ENCODE measurements around the gene NBR1.
"Not testable (repeated sequence)": the region's sequence is repeated elsewhere in the genome, so short reads cannot be mapped to it uniquely, and the experiment has no call there.

NBR1 gene

DNA sequence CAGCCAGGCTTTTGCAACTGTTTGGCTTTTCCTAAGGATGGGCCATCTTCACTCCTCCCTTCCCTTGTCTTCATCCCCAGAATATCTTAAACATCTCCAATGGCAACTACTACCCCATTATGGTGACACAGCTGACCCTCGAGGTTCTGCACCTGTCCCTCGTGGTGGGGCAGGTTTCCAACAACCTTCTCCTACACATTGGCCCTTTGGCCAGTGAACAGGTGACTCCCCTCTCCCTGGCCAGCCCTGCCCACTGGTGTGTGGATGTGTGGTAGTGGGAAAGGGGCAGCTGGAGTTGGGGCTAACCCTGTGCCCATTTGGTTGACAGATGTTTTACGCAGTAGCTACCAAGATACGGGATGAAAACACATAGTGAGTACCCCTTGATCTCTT is 45.4 kb downstream of the NBR1 start:
- DNase-seq = no peak

DNA sequence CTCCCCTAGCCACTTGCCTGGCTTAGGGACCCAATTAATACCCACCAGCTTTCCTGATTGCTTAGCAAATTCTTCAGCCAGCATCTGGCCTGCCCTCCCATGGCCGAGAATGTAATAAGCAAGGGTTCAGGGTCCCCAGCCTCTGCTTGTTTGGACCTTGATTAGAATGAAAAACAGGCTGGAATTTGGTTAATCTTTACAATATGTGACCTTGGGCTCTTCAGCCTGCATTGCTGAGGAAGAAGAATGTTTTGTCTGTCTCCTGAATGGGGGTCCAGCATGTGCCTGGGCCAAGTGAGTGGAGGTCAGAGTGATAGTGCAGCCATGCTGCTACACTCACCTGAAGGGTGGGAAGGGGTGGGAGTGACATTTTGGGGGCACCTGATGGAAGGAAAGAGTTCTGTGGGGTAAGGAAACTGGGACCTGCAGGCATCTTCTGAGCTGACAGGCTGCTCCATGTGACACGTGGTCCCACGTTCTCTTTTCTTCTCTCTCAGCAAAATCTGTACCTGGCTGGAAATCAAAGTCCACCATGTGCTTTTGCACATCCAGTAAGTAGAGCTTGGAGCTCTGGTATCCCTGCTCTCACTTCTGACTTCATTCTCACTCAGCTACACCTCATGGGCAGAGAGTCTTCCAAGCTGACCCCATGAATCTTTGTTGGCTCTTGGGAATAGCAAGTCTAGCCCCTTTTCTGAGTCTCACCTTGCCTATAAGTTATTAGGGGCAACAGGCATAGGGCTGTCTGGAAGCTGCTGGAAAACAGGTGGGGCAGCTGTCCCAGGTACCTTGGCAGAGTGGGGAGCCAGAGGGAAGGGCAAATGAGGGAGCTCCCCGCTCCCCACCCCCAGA is 46.0 kb downstream of the NBR1 start:
- no peak for DNase-seq

- DNase-seq = no peak
Observed at GRCh38 chr17:43217614-43218087, 46.6 kb downstream of the NBR1 start.

GRCh38 chr17:43219001-43219400 is 48.0 kb downstream of the NBR1 start:
- no peak for DNase-seq

DNA sequence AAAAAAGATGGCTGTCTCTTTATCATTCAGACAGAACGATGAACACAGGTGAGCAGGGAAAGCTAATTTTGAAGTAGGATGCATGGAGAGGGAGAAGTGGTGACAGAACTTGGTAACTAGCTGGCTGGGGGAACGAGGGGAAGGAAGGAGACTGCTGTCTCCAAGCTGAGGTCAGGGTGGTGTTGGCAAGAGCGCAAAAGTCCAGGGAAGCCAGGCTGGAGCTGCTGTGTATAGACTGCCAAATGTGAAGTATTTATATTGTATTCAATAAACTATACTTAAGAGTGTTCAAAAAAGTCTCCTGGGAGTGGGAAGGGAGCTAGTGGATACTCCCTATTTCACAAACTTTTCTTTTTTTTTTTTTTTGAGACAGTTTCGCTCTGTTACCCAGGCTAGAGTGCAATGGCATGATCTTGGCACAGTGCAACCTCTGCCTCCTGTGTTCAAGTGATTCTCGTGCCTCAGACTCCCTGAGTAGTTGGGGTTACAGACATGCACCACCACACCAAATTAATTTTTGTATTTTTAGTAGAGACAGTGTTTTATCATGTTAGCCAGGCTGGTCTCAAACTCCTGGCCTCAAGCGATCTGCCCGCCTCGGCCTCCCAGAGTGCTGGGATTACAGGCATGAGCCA is 48.8 kb downstream of the NBR1 start:
- DNase-seq = no peak

- DNase-seq = no peak
Observed at GRCh38 chr17:43220511-43221125, 49.6 kb downstream of the NBR1 start.

DNA sequence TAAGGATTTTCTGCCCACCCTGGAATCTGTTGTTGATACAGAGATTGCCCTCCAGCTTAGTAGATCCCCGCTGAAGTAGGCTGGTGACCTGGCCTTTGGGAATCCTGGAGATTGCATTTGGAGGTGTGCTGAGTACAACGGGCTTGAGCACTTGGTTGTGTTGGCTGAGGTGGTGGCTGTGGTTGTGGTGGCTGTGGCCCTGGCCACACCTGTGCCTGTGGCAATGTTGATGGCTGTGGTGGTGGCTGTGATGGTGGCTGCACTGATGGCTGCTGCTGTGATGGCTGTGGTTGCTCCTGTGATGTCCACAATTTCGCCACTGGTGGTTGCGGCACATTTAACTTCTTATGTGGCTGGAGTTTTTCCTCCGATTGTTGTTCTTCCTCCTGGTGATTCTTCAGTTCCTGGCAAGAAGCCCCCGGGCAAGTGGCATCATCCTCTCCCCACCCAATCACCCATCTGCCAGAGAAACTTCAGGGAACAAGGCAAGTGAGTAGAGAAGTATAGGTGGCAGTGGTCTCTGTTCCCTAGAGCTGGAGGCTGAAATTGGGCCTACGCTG is 53.2 kb downstream of the NBR1 start:
- DNase-seq = no peak

GRCh38 chr17:43226393-43226792 is 55.4 kb downstream of the NBR1 start:
- DNase-seq = no peak

DNA sequence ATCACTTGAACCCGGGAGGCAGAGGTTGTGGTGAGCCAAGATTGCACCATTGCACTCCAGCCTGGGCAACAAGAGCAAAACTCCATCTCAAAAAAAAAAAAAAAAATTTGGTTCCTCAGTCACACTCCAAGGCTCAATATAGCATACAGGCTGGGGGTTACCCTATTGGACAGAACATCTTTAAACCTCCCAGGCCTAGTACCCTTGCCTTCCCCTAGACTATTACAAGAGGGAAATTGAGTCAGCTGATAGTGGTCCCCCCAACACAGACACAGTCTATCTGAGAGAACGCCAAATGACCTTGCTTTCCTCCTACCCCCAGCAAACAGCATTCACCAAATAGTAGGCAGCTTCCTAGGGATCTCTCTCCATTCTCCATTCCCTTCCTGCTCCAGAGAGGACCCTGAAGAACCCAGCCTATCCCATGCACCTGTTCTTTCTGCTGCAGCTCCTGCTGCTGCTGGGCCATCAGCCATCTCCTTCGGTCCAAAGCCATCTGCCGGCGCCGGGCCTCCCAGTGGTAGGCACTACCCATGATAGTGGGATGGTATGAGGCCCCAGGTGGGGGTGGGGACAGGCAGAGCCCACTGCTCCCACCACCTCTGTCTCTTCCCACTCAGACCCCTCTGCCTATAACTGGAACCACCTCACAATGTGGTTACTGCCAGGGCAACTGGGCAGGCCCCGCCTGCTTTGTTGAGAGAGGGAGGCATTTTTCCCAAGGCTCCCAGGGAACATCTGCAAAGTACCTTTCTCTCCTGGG is 57.2 kb downstream of the NBR1 start, which contains the start of gene CCDC200:
Gene CCDC200 (minus strand): TSS at position 604 of the 763 bp plus-strand sequence. CDS start 69 bp downstream, at position 535.
- DNase-seq = not testable (repeated sequence)

GRCh38 chr17:43231205-43232020 is 60.4 kb downstream of the NBR1 start:
- DNase-seq = not testable (repeated sequence)

GRCh38 chr17:43232021-43232699 is 61.1 kb downstream of the NBR1 start:
- not testable (repeated sequence) for DNase-seq

GRCh38 chr17:43233263-43233662 is 62.2 kb downstream of the NBR1 start:
- not testable (repeated sequence) for DNase-seq

GRCh38 chr17:43233877-43234276 is 62.9 kb downstream of the NBR1 start, which contains the start of gene RNU2-1:
Gene RNU2-1 (minus strand): TSS chr17:43233977.
- DNase-seq = not testable (repeated sequence)

- not testable (repeated sequence) for DNase-seq
Observed at GRCh38 chr17:43239597-43239996, 68.6 kb downstream of the NBR1 start.

GRCh38 chr17:43240596-43241352 is 69.8 kb downstream of the NBR1 start:
- DNase-seq = not testable (repeated sequence)

DNA sequence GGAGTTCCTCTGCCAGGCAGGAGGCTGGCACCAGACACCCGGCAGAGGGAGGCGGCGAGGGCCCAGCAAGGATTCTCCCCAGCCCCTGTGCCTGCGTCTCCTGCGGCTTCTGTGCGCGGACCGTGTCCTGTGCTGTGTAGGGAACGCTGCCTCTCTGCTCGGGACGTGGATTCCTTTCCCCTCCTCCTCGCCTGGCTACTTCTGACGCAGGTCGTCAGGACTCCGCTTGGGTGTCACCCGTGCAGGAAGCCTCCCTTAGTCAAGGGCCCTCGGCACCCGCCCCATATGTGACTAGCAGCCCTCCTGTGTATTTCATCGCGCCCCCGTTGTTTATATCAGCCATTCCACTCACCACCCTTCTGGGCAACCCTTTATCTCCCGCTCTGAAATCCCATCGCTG is 75.4 kb downstream of the NBR1 start:
- DNase-seq = not testable (repeated sequence)
